Measurements from ENCODE around the gene EPHA2. TPM values are rescaled to one million over a fixed set of nuclear protein-coding genes. Genes with fewer than 3 reads are reported as not detected.

Gene EPHA2
- total RNA-seq, 1 donor from 2014 or later: 146 TPM

DNA sequence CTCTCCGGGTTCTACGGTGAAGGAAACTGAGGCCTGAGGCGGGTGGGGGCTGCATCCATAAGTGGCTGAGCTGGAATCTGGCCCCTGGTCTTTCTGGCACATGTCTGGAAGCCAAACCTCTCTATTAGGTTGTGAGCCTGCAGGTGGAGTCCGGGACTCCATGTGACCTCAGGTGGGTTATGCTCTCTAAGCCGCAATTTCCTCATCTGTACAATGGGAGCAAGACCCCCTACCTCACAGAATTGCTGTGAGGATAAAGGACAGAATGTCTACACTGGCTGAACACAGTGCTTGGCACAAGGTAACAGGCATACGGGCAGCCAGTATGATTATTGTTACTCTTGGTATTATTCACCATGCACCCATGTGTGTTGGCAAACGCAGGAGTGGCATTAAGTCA is 6.7 kb downstream of the EPHA2 start:
- ATAC-seq: no peak

DNA sequence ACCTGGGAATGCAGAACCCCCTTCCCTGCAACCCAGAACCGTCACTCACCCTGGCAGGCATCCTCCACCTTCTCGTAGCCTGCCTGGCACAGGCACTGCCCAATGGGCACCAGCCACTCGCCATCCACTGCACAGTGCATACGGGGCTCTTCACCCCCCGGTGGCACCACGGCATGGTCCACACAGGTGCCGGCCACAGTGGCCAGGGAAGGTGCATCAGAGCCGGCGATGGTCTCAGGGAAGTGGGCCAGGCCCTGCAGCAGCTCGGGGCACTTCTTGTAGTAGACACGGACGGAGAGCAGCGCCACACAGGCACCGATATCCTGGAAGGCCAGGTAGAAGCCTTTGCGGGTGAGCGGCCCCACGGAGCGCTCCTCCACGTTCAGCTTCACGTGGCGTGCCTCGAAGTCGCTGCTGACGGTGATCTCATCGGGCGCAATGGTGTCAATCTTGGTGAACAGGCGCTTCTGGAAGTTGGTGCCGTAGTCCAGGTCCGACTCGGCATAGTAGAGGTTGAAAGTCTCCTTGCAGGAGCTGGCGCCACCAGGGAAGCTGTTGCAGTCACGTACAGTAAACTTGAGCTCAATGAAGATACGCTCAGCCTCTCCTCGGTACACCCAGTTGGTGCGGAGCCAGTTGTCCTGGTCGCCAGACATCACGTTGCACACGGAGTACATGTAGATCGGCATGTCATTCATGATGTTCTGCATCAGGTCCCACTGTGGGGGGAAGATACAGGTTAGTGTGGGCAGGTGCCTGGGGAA is 7.4 kb downstream of the EPHA2 start:
- ATAC-seq: no peak

DNA sequence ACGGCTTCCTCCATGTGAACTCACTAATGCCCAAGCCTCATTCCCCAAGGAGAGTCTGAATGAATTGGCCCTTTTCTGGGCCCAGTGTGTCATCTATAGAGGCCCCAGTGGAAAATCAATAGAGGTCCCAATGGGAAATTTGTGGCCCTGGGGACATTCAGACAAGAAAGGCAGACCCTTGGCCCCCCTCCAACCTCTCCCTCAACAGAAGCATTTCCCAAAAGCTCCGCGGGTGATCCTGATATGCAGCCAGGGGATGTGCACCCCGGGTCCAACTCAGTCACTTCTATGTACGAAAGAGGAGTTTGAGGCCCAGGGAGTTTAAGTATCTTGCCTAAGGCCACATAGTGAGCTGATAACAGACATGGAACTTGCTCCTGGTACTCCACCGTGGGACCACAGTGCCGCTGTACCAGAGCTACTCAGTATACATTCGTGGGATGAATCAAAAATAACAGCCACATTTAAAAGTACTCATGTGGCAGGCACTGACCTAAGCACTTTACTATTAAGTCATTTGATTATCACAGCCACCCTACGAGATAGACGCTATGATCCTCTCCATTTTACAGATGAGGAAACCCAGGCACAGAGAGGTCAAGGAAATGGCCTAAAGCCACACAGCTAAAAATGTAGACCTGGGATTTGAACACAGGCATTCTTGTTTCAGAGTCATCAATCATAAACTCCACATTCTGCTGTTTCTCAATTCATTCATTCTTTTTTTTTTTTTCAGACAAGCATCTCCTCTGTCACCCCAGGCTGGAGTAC is 8.5 kb downstream of the EPHA2 start:
- no peak for ATAC-seq

DNA sequence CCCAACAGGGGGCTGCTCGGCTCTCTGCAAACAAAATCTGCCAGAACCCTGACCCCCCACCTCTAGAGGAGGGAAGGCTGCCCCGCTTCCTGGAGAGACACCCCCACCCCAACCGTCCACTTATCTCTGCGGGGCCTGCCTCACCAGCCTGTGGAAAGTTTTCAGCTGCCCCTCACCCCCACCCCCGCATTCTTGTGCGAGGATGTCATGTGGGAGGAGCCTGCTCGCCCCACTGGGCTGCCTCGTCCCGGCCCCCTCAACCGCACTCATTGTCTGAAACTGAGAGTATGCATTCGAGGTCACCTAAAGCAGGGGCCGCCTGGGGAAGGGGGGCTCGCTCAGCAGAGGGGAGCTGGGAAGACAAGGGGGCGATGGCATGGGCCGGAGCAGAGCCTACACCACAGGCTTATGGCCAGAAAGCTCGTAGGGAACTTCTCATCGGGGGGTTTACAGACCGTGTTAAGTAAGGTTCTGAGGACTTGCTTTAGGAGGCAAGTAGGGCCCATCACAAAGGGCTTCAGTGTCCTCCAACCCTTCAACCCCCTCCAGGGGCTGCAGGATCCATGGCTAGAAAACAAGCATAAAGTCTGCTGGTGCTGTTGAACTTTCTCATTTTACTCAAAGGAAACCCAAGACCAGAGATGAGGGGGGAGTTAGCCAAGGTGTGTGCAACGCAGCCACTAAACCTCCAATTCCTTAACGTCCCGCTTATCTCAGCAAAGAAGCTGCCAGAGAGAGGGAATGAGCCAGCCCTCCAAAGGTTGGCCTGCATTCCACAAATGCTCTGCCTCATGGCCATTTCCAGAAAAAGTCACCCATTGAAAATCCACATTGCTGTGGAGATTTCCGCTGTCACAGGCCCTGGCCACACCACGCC is 9.4 kb downstream of the EPHA2 start:
- no peak for ATAC-seq

DNA sequence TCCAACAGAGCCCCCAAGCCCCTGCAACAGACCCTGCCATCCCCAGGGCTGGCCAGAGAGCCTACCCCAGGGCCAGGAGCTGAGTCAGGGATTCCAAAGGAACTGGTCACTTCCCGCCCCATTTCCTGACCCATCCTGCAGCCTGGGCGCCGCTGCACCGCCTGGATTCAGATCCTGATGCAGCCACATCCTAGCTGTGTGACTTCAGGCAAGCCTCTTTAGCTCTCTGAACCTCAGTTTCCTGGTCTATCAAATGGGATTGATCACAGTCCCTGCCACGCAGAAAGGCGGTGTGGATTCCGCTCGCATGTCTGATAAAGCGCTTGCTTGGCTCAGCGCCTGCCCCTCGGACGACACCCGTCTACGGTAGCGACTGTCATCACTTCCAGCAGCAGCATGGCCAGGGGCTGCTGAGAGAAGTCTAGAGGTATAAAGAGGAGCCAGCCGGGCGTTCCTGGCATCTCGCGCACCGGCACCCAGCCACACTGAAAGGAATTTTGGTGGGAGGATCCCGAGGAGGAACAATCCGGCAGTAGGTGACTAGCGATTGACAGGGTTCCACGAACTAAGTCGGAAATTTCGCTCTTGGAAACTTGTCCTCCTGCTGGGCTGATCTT is 10.1 kb downstream of the EPHA2 start:
- peak; percentile 7 for ATAC-seq

DNA sequence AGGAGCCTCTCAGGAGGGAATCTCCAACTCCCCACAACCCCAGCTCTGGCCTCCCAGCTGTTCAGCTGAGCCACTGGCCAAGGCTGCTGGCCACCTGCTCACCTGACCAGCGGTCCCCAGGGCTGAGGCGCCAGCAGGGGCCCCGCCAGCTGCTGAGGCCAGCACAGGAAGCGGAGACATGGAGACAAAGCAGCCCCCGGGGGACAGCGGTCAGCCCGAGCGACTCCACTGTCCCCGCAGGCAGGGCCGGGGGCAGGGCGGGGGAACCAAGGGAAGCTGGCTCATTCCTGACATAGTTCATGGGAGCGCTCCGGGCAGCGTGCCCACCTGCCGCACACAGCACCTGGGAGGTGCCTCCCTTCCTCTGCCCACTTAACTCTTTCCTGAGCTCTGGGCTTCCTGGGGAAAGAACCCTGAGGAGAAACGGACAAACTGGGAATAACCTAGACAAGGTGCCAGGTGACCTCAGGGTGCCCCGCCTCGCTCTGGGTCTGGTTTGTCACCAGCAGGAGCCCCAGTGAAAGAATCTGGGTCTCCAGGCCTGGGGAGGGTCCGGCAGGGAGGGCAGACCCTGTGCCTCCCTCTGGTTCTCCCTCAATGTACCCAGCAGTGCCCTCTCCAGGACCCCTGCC is 10.7 kb downstream of the EPHA2 start:
- ATAC-seq: peak; percentile 12

DNA sequence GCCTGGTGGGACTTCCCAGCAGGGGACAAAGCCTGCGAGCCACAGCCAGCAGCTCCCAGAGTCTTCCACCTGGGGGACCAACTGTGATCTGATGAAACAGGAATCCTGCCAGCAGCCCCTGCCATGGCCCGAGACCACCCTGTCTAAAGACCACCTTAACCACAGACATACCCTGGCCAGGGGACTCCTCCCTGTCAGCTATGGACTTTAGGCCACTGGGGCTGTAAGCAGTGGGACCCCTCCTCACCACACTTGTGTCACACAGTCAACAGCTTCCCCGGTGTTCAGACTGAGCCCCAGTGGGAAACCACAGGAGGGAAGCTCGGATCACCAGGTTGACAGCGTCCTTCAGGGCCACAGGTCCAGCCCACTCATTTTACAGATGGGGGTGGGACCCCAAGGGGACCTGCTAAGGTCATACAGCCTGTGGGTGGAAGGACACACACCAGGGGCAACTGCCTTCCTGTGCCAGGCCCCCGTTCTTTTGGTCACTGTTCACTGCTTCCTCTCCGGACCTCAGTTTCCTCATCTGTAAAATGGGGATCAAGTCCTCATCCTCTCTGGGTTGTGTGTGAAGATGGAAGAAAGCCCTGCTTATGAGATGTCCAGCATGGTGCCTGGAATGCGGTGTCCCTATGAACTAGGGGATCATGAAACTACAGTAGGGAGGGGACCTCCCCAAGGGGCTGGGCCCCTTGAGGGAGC is 11.4 kb downstream of the EPHA2 start:
- ATAC-seq: no peak

DNA sequence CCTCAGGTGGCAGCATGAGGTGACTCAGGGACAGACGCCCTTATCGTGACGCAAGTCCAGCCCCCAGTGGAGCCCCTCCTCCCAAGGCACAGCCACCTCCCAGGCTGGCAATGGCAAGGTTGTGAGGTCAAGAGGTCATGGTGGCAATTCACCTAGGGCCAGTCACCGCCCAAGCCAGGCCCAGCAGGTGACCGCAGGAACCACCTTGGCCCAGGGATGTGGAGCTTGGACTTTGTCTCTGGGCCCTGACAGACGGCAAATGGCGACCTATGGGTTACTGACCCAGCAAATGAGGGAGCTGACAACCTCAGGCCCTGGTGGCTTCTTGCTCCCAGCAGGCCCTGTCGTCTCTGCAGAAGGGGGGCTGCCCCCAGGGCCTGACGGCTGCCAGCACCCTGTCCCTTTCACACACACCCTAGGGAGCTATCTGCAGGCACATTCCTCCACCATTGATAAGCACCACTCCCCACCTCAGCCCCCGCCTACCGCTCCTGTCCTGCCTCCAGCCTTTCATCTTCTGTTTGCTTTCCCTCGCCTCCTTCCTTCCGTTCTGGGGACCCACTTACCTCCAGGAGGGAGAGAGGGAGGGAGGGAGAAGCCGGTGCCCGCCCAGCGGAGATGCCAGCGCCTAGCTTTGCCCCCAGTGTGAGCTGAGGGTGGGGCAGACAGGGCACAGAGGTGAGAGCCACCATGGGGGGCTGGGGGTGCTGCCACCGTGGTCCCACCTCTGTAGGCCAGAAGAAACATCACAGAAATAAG is 12.1 kb downstream of the EPHA2 start:
- peak; percentile 67 for ATAC-seq

DNA sequence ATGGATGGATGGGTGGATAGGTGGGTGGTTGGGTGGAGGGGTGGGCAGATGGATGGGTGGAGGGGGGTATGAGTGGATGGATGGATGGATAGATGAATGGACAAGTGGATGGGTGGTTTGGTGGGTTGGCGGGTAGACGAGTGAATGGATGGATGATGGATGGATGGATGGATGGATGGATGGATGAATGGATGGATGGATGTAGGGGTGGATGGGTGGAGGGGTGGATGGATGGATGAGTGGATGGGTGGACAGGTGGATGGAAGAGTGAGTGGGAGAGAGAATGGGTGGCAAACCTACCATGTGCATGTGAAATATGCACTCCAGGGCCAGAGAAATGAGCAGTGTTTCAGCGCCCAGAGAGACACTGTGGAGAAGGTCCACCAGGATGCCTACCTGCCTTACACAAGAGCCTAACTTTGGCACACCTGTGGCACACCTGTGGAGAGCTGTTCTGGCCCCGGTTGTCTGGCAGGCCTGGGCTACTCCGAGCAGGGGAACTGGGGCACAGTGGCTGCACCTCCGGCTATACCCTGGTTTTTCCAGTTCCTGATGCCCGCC is 12.8 kb downstream of the EPHA2 start:
- ATAC-seq: no peak

DNA sequence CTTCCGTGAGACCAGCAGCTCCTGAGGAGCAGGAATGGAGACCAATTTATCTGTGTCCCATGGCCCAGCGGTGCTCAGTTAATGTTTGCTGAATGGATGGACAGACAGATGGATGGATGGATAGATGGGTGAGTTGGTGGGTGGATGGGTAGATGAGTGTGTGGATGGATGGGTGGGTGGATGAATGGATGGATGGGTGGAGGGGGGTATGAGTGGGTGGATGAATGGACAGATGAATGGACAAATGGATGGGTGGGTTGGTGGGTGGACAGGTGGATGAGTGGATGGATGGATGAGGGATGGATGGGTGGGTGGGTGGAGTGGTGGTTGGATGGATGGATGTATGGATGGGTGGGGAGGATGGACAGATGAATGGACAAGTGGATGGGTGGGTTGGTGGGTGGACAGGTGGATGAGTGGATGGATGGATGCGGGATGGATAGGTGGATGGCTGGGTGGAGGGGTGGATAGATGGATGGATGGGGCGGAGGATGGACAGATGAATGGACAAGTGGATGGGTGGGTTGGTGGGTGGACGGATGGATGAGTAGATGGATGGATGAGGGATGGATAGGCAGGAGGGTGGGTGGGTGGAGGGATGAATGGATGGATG is 13.4 kb downstream of the EPHA2 start:
- no peak for ATAC-seq

DNA sequence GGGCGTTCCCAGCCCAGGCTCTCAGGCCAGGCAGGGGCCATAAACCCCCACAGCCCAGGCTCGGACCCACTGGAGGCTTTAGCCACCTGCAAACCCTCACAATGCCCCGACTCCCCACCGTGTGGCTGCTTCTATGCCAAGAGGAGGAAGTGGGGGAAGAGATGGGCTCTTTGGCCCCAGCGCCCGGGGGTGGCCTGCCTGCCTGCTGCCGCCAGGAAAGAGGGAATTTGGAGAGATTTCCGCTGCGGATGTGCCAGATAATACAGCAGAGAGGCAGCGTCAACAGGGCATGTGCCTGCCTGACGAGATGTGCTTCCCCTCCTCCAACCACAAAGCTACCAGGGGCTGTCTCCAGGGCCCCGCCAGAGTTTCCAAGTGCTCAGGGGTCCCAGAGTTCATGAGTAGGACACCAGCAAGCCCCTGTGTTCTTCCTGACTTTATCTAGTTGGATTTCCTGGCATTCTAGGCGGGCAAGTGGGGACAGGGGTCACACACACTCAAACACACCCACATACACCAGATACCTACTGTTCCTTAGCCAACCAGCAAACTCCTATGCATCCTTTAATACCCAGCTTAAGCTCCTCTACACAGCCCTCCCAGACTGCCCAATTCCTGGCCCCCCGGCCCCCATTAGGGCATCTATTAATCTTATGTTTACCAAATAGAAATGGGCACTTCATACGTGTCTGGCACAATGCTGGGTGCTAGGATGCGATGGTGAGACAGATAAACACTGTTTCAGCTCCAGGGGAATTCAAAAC is 14.1 kb downstream of the EPHA2 start:
- no peak for ATAC-seq

DNA sequence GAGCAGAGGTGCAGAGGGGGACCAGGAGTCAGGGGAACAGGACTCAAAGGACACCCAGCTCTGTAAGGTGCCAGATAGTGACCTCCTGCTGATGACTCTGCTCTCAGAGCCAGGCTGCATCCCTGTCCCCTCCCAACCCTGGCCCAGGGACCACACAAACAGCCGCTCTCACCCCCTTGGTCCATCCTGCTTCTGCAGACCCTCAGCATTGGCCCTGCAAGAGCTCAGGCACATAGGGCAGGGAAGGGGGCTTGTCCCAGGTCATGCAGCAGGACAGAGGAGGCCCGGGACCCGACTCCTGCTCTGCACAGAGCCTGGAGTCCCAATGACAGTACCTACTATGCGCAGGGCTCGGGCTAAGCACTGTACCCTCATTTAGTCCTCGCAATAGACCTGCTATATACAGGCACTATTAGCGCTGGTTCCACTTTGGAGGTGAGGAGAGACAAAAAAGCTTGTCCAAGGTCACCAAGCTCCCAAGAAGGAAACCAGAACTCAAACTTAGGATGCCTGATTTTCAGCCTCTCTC is 15.7 kb downstream of the EPHA2 start:
- ATAC-seq: no peak

DNA sequence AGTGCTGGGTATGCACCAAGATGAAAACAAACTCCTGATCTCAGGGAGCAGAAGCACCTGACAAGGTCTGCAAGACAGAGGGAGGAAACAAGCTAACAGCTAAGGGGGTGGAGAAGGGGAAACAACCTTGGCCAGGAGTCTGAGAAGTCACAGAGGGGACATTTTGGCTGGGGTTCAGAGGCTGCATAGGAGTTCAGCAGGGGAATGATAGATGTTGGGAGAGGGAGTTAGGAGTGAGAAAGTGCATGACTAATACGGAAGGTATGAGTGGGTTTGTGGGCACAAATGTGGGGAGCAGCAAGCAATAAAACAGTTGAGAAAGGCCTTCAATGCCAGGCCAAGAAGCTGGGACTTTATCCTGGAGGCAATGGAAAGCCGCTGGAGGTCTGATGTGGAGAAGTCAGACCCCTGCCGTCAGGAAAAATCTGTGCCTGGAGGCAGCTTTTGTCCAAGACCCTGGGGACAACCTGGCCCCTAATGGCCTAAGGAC is 16.4 kb downstream of the EPHA2 start:
- no peak for ATAC-seq

DNA sequence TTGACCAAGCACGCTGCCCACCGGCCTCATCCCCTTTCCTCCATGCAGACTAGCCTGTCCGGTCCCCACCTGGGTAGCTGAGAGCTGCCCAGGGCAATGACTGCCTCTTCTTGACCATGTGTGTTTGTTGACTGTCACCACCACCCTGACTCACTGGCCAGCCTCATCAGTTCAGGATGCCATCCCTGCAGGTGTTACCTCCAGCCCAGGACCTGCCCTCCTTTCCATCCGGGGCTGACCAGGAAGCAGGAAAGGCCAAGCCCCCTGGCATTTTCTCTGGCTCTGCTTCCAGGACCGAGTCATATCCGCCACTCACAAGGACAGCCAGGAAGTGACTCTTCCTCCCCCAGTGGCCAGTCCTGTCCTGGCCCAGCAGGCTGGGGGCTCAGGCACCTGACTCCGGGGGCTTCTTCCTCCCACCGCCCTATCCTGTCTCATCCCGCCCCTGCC is 17.1 kb downstream of the EPHA2 start:
- peak; percentile 22 for ATAC-seq

DNA sequence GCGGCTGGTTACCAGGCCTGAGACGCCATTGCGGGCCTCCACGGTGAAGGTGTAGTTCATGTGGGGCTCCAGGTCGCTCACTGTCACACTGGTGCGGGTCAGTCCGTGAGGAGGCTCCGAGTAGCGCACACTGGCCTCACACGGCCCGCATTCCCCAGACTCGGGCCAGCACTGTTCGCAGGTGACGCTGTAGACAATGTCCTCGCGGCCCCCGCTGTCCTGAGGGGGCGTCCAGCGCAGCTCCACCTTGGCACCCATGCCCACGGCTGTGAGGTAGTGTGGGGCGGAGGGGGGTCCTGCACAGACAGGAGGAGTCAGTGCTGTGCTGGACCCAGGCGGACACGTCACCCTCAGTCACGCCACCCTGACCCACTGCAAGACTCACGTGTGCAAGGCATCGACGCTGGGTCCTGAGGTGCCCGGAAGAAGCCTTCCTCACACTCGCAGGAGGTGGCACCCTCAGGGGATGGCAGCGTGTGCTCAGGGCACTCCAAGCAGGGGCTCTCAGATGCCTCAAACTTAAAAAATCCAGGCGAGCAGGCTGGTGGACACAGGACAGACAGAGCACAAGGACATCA is 17.9 kb downstream of the EPHA2 start:
- ATAC-seq: peak; percentile 0

DNA sequence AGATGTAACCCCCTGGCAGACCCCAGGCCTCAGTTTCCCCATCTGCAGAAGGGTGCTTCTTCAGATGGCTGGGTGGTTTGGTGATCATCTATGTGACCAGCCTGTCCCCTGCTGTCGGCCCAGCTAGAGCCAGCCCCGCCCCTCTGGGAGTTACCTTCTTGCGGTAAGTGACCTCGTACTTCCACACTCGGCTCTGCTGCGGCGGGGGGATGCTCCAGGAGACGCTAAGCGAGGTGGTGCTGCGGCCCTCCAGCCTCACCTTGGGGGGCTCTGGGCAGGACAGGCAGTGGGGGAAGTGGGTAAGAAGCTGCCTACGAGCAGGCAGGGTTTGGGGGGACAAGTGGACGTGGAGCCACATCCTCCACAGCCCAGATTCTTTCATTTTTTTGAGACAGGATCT is 20.4 kb downstream of the EPHA2 start:
- ATAC-seq: no peak

DNA sequence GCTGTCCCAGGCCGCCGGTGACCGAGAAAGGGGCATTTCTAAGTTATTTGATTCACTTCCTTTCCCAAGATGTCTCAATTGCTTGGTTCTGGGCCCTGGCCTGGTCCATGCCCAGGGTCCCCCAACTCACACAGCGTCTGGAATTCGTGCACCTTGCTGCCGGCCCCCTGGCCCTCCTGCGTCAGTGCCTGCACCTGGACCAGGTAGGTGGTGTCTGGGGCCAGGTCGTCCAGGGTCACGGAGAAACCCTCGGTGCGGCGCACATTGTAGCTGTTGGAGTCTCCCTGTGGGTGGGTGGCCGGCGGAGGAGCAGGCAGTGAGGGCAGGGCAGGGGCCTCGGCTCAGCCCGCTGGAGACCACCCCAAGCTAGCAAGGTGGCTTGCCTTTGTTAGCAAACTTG is 21.0 kb downstream of the EPHA2 start:
- ATAC-seq: no peak
